Articular chondrocyte of knee joint (primary cell): ENCODE data around the gene PLPP1. TPM values are rescaled to one million over a fixed set of nuclear protein-coding genes. Genes with fewer than 3 reads are reported as not detected.
A peak's percentile ranks its signal among the peaks of the same experiment; 100 is the strongest.

Experiments
- small RNA-seq: library from RNA; depleted of rRNA; stranded (forward); fragments of <200 nt; gene quantifications from one replicate; pipeline ENCODE3, GENCODE V24; 2012
- total RNA-seq: library from RNA; depleted of rRNA; stranded (reverse); fragments of >200 nt; gene quantifications from 2 replicates; pipeline ENCODE4 v1.2.3, GENCODE V29; 2012

The PLPP1 gene
- total RNA-seq, result 179 and 408 TPM in 2 replicates

DNA sequence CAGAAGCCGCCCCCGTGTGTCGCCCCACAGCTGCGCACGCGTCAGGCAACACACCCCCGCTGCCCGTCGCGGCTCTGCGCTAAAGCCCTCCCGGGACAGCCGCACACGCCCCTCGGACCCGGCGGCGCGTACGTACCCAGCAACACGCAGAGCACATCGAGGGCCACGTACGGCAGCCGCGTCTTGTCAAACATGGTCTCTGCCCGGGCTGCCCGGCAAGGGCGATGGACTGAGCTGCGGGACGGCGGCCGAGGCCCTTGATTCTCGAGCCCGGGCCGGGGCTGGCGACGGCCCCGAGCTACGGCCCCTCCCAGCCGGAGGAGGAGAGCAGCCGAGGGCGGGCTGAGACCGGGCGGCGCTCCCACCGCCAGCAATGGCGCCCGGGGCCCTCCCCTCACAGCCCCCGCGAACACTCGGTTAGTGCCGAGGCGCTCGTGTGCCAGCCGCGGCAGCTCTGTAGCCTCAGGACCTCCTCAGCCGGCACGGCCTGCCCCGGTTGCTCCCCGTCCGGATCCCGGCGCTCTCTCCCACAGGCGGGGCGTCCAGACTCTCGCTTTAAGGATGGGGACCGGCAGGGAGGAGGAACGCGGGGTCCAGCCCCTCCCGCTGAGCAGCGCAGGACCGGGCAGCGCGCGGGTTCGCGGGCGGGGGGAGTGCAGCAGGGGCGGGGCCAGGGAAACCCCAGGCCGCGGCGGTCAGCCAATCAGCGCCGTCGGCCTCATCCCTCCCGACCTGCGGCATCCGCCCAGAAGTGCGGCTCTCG is at the start of gene PLPP1:
Gene PLPP1, minus strand, starts transcription at position 529 of the 763 bp plus-strand sequence. Its CDS starts 335 bp downstream, at position 194.

Small RNAs within 50 kb of the gene (small RNA-seq; reads per million reads assigned to genes)
- gene MIR5687, result 0.99 reads per million, percentile 42 among the genes with 10 or more reads in this experiment

Other genes starting within 250 kb of the PLPP1 start
- 52.5 and 52.6 TPM in 2 replicates for gene DHX29, start 227.3 kb downstream of the PLPP1 start, total RNA-seq
- gene MTREX, start 227.0 kb downstream of the PLPP1 start, total RNA-seq, result 99.3 and 109 TPM in 2 replicates
- 46.3 and 46.9 TPM in 2 replicates for gene SLC38A9, start 177.4 kb upstream of the PLPP1 start, total RNA-seq
- not detected in 2 replicates for gene DDX4, start 203.1 kb upstream of the PLPP1 start, total RNA-seq